ENCODE measurements around the gene TMX1.
"Not testable (repeated sequence)": the region's sequence is repeated elsewhere in the genome, so short reads cannot be mapped to it uniquely, and the experiment has no call there.

The TMX1 gene

GRCh38 chr14:51239813-51240803 lies at the start of gene TMX1:
TMX1 (plus strand) TSS chr14:51240247; CDS start chr14:51240293, 46 bp downstream.
- DNase-seq: peak; percentile 90

- no peak for DNase-seq
Observed at GRCh38 chr14:51201890-51202289, 38.2 kb upstream of the TMX1 start.

GRCh38 chr14:51202914-51203665 lies 37.0 kb upstream of the TMX1 start:
- DNase-seq: no peak

- DNase-seq: no peak
Observed at GRCh38 chr14:51203881-51204280, 36.2 kb upstream of the TMX1 start.

GRCh38 chr14:51205486-51205885 lies 34.6 kb upstream of the TMX1 start:
- DNase-seq: no peak

- DNase-seq: no peak
Observed at GRCh38 chr14:51206462-51206861, 33.6 kb upstream of the TMX1 start.

GRCh38 chr14:51207621-51208020 lies 32.4 kb upstream of the TMX1 start:
- no peak for DNase-seq

- DNase-seq: no peak
Observed at GRCh38 chr14:51208982-51209381, 31.1 kb upstream of the TMX1 start.

GRCh38 chr14:51209457-51209856 lies 30.6 kb upstream of the TMX1 start:
- DNase-seq: no peak

GRCh38 chr14:51210594-51210993 lies 29.5 kb upstream of the TMX1 start:
- DNase-seq: no peak

GRCh38 chr14:51211149-51211548 lies 28.9 kb upstream of the TMX1 start:
- DNase-seq: no peak

- DNase-seq: no peak
Observed at GRCh38 chr14:51216602-51217001, 23.4 kb upstream of the TMX1 start.

GRCh38 chr14:51219473-51220448 lies 20.3 kb upstream of the TMX1 start:
- no peak for DNase-seq

- not testable (repeated sequence) for DNase-seq
Observed at GRCh38 chr14:51223463-51223862, 16.6 kb upstream of the TMX1 start.

GRCh38 chr14:51224551-51224950 lies 15.5 kb upstream of the TMX1 start:
- DNase-seq: no peak

GRCh38 chr14:51225751-51226150 lies 14.3 kb upstream of the TMX1 start:
- no peak for DNase-seq

GRCh38 chr14:51228391-51228790 lies 11.7 kb upstream of the TMX1 start:
- DNase-seq: no peak

GRCh38 chr14:51228890-51229289 lies 11.2 kb upstream of the TMX1 start:
- DNase-seq: no peak

GRCh38 chr14:51236314-51236713 lies 3.7 kb upstream of the TMX1 start:
- no peak for DNase-seq

GRCh38 chr14:51240804-51241380 lies 845 bp downstream of the TMX1 start:
- DNase-seq: no peak

- DNase-seq: no peak
Observed at GRCh38 chr14:51242545-51243490, 2.8 kb downstream of the TMX1 start.

Data from 8988T (cell line).